GM19438 (cell line): Measurements from ENCODE around the gene MXI1.
"Not testable (repeated sequence)": the region's sequence is repeated elsewhere in the genome, so short reads cannot be mapped to it uniquely, and the experiment has no call there.

ENCODE experiments used
- ATAC-seq: cut with Tn5 transposase; IDR thresholded peaks from one replicate; pipeline ENCODE4 v1.9.1; 2021; ENCODE audit warnings: low read depth; ENCODE audit not compliant: unreplicated experiment

The MXI1 gene

GRCh38 chr10:110179220-110179619, 28.2 kb upstream of the MXI1 start:
- ATAC-seq, result no peak

- no peak for ATAC-seq
Measured at GRCh38 chr10:110181451-110181850, 26.0 kb upstream of the MXI1 start.

- no peak for ATAC-seq
Measured at GRCh38 chr10:110181911-110182310, 25.5 kb upstream of the MXI1 start.

- ATAC-seq, result no peak
Measured at GRCh38 chr10:110184398-110184797, 23.0 kb upstream of the MXI1 start.

- not testable (repeated sequence) for ATAC-seq
Measured at GRCh38 chr10:110185646-110186182, 21.7 kb upstream of the MXI1 start.

- ATAC-seq, result no peak
Measured at GRCh38 chr10:110190170-110190569, 17.2 kb upstream of the MXI1 start.

GRCh38 chr10:110192552-110192951, 14.9 kb upstream of the MXI1 start:
- no peak for ATAC-seq

GRCh38 chr10:110200503-110200902, 6.9 kb upstream of the MXI1 start:
- ATAC-seq, result no peak

GRCh38 chr10:110201046-110201445, 6.4 kb upstream of the MXI1 start:
- ATAC-seq, result not testable (repeated sequence)

- ATAC-seq, result no peak
Measured at GRCh38 chr10:110203500-110204455, 3.6 kb upstream of the MXI1 start.

- no peak for ATAC-seq
Measured at GRCh38 chr10:110205051-110205675, 2.2 kb upstream of the MXI1 start.

- ATAC-seq, result no peak
Measured at GRCh38 chr10:110207805-110208613, 604 bp downstream of the MXI1 start.

GRCh38 chr10:110208614-110209453, 1.4 kb downstream of the MXI1 start:
- no peak for ATAC-seq

GRCh38 chr10:110209454-110209925, 2.1 kb downstream of the MXI1 start:
- no peak for ATAC-seq

GRCh38 chr10:110209926-110210673, 2.7 kb downstream of the MXI1 start:
- ATAC-seq, result no peak

GRCh38 chr10:110210674-110211464, 3.5 kb downstream of the MXI1 start:
- ATAC-seq, result peak; percentile 61

GRCh38 chr10:110211465-110211843, 4.0 kb downstream of the MXI1 start:
- no peak for ATAC-seq
